ENCODE data around the gene SPA17. TPM values are rescaled to one million over a fixed set of nuclear protein-coding genes. Genes with fewer than 3 reads are reported as not detected.
A peak's percentile ranks its signal among the peaks of the same experiment; 100 is the strongest.

SPA17 gene
- 2.4 and 5.1 TPM in 2 replicates for total RNA-seq (2014; rRNA removed; shearing (Covaris generic))
- total RNA-seq (2022) = 5.1 and 5.5 TPM in 2 replicates
- percentile 46 among the genes with signal in this experiment for Bru-seq, nascent RNA
- percentile 41 among the genes with signal in this experiment for BruChase-seq, experiment 1, labeled RNA remaining after a 6-hour chase
- BruChase-seq, experiment 2, labeled RNA remaining after a 2-hour chase = percentile 39 among the genes with signal in this experiment
- long read RNA-seq, partial matches to known transcripts = 0 of 3 reads
- long read RNA-seq, other reads (novel, unspliced or antisense) = 1 of 3 reads

DNA sequence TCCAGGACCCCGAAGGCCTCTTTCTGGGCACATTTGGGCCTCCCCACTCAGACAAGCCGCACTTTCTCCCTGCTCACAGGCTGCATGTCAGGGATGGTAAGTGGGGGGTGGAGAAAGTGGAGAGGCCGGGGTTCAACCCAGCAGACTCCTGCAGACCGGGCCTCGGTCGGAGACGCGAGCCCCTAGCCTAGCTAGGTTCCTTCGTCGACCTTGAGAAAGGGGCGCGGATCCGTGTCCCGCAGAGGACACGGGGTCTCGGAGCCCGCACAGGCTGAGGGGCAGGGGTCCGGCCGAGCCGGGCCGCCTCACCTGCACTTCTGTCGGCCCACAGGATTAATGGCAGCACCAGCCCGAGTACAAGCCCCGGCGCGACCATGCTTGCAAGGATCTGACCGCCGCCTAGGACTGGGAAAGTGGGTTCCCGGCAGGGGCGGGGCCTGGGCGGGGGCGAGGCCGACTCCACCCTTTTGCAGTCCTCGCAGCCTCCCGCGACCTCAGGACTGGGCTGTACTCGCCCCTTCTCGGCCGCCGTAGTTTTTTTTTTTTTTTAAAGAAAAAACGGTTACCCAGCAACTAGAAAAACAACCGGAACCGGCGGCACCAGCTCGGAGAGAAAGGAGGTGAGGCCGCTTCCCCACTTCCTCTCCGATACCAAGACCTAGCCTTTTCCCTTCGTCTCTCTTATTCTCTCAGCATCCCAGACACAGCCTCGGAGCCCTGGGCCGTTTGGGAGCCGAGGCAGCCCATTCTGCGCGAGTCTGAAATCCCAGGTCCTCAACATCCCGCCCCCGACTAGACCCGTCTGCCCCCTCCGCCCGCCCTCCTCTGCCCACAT, at the start of gene SPA17, which contains the start of gene SIAE:
Gene SPA17 (plus strand): TSS at position 572 of the 835 bp plus-strand sequence. CDS start 1,361 bp downstream, outside the sequence.
Gene SIAE (minus strand): TSS at position 407 of the 835 bp plus-strand sequence. CDS start 31 bp downstream, at position 376.
- ChIA-PET CTCF (ENCODE audit: unreplicated experiment) (no interaction called here), POLR2A (interaction anchor here (0.6 to 2.4 kb wide), 12 partner anchors 10 to 1588 kb away, joined by 3 to 9 read pairs (median 3); partner anchors contain the start of gene MSANTD2)
- peaks cover 5% of the 10 kb centered on the region; the same call in 1 of the 2 replicates for H3K9me3 ChIP-seq (ENCODE audit: low read length)
- no peaks in the 10 kb centered on the region for H3K9me2 ChIP-seq (ENCODE audit: insufficient read depth, low read length)
- peak within 1 kb of the TSS; percentile 86 for H3K4me2 ChIP-seq (ENCODE audit: low read length)
- H2AFZ ChIP-seq (ENCODE audit: low read length) = peak within 1 kb of the TSS; percentile 86
- intact Hi-C loops (cut with micrococcal nuclease; ENCODE audit: unreplicated experiment) = loop anchor here (2.0 kb wide), 1 partner anchor 281 kb away; the partner anchor contains the start of gene CCDC15
- TF ChIP-seq, protein P1, sequence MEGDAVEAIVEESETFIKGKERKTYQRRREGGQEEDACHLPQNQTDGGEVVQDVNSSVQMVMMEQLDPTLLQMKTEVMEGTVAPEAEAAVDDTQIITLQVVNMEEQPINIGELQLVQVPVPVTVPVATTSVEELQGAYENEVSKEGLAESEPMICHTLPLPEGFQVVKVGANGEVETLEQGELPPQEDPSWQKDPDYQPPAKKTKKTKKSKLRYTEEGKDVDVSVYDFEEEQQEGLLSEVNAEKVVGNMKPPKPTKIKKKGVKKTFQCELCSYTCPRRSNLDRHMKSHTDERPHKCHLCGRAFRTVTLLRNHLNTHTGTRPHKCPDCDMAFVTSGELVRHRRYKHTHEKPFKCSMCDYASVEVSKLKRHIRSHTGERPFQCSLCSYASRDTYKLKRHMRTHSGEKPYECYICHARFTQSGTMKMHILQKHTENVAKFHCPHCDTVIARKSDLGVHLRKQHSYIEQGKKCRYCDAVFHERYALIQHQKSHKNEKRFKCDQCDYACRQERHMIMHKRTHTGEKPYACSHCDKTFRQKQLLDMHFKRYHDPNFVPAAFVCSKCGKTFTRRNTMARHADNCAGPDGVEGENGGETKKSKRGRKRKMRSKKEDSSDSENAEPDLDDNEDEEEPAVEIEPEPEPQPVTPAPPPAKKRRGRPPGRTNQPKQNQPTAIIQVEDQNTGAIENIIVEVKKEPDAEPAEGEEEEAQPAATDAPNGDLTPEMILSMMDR (conservative IDR thresholded peaks at IDR 0.05; ENCODE audit: low read length) = no peak
- no peak for TF ChIP-seq EZH2phosphoT487 (IDR thresholded peaks at IDR 0.05; ENCODE audit: borderline replicate concordance, low read depth, low read length)
- DNase-seq (ENCODE audit: low spot score) = peak; percentile 93
- peak within 1 kb of the TSS; percentile 79 for H3K4me3 ChIP-seq (ENCODE audit: low read depth, low read length, poor library complexity, severe bottlenecking)
- H3K27ac ChIP-seq (ENCODE audit: low read depth, low read length, poor library complexity, severe bottlenecking) = peak within 1 kb of the TSS; percentile 30
- no peaks in the 10 kb centered on the region for H4K20me1 ChIP-seq (ENCODE audit: insufficient read depth, low read length)
- no TSS peak for BruUV-seq (replicated peaks)
- H3K4me1 ChIP-seq (ENCODE audit: insufficient read depth, low read length, poor library complexity, severe bottlenecking) = peaks cover 45% of the 10 kb centered on the region
- H3K79me2 ChIP-seq (ENCODE audit: insufficient read depth, low read depth, low read length) = no peaks in the 10 kb centered on the region
- no peaks in the 10 kb centered on the region for H3K36me3 ChIP-seq (ENCODE audit: insufficient read depth, low read length)

DNA sequence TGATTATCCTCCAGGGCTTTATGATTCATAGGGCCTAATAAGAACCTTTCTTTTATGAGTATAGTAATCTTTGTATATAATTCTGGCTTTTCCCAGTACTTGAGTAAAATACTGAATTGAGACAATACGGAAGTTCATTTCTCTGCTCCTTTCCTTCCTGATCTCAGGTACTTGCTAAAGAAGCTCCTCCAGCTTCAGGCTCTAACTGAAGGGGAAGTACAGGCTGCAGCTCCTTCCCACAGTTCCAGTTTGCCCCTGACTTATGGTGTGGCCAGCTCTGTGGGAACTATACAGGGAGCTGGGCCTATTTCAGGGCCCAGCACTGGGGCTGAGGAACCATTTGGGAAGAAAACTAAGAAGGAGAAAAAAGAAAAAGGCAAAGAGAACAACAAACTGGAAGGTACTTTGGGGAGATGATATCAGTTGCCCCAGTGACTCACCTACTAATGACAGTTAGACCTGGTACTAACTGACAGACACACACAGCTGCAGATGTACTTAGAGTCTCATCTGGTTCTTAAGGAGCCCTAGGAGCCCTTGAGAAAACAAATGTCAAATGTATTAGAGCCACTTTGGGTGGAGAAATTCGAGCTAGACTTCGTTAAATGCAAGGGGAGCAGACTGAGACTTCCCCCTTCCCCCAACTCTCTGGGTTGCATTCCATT, 48.1 kb upstream of the SPA17 start:
- Histone ChIP-seq H3K4me1 (ENCODE audit: insufficient read depth, low read length, poor library complexity, severe bottlenecking) (peaks cover 11% of the 10 kb centered on the region), H3K36me3 (ENCODE audit: insufficient read depth, low read length) (peaks cover 58% of the 10 kb centered on the region), H3K79me2 (ENCODE audit: insufficient read depth, low read depth, low read length) (peaks cover 24% of the 10 kb centered on the region), H2AFZ (ENCODE audit: low read length) (no peak overlapping the region), H3K9me3 (ENCODE audit: low read length) (no peaks in the 10 kb centered on the region), H4K20me1 (ENCODE audit: insufficient read depth, low read length) (peaks cover 9% of the 10 kb centered on the region; the same call in 1 of the 2 replicates), H3K9me2 (ENCODE audit: insufficient read depth, low read length) (no peaks in the 10 kb centered on the region), H3K4me3 (ENCODE audit: low read depth, low read length, poor library complexity, severe bottlenecking) (no peak overlapping the region), H3K27ac (ENCODE audit: low read depth, low read length, poor library complexity, severe bottlenecking) (no peak overlapping the region), H3K4me2 (ENCODE audit: low read length) (no peak overlapping the region)
- BruUV-seq (replicated peaks) = no TSS peak
- DNase-seq (ENCODE audit: low spot score) = no peak
- intact Hi-C loops (cut with micrococcal nuclease; ENCODE audit: unreplicated experiment) = no loop called here
- ChIA-PET POLR2A (interaction anchor here (0.5 to 2.5 kb wide), 6 partner anchors 13 to 1674 kb away, joined by 3 to 6 read pairs (median 3); no protein-coding TSS in a partner anchor), CTCF (ENCODE audit: unreplicated experiment) (no interaction called here)
- TF ChIP-seq EZH2phosphoT487 (IDR thresholded peaks at IDR 0.05; ENCODE audit: borderline replicate concordance, low read depth, low read length) = no peak
- TF ChIP-seq, protein P1 (conservative IDR thresholded peaks at IDR 0.05; ENCODE audit: low read length) = no peak

Measured in OCI-LY7 (cell line).